Endothelial cell of umbilical vein (primary cell): ENCODE data around the gene CELF1.

ENCODE experiments used
- CTCF ChIP-seq, 2 donors: IDR thresholded peaks; 1 replicate in 1 of 2; 2 replicates in 1 of 2; pipeline ENCODE4 v1.5.1; 2011; ENCODE audit warnings: low read length in 2 of 2, mild to moderate bottlenecking in 2 of 2, moderate library complexity in 2 of 2, control low read depth in 1 of 2, inconsistent platforms in 1 of 2, low read depth in 1 of 2; ENCODE audit not compliant: insufficient read depth in 1 of 2; ENCODE audit errors: extremely low read depth in 1 of 2
- EZH2 ChIP-seq: IDR thresholded peaks from 2 replicates; pipeline ENCODE4 v1.6.1; 2012; ENCODE audit warnings: borderline replicate concordance, low read depth, mild to moderate bottlenecking, moderate library complexity, low read length, inconsistent platforms; ENCODE audit not compliant: severe bottlenecking
- MYC ChIP-seq: IDR thresholded peaks from one replicate; pipeline ENCODE4 v1.6.1; 2011; ENCODE audit warnings: mild to moderate bottlenecking, low read depth, low read length
- POLR2A ChIP-seq: IDR thresholded peaks from 2 replicates; pipeline ENCODE4 v1.6.1; 2012; ENCODE audit warnings: low read depth, mild to moderate bottlenecking, control low read depth, low read length
- POLR2AphosphoS5 ChIP-seq: IDR thresholded peaks from 2 replicates; pipeline ENCODE4 v1.6.1; 2012; ENCODE audit warnings: low read depth, mild to moderate bottlenecking, control low read depth, low read length, moderate library complexity; ENCODE audit not compliant: insufficient read depth

- no peak for TF ChIP-seq CTCF (IDR thresholded peaks at IDR 0.05; ENCODE audit: extremely low read depth in 1 of 2, insufficient read depth in 1 of 2, low read depth in 1 of 2, low read length in 2 of 2)
- no peak for TF ChIP-seq POLR2AphosphoS5
- no peak for TF ChIP-seq POLR2A
- TF ChIP-seq MYC = no peak
- no peak for TF ChIP-seq EZH2
Observed at GRCh38 chr11:47577460-47578041, 24.6 kb upstream of the CELF1 start.
